Activated T-cell treated with anti-CD3 and anti-CD28 coated beads, Interleukin-2, amount 50 U/mL, for 72 hours (primary cell): ENCODE measurements around the gene SLC44A4. TPM values are rescaled to one million over a fixed set of nuclear protein-coding genes. Genes with fewer than 3 reads are reported as not detected.
"Not testable (repeated sequence)": the region's sequence is repeated elsewhere in the genome, so short reads cannot be mapped to it uniquely, and the experiment has no call there.

Experiments
- ATAC-seq, 2 donors: fragments of 150-1000 bp; cut with Tn5 transposase; replicated peaks in 1 of 2; 2 replicates each; pipeline ENCODE4 v1.10.0; 2021; ENCODE audit warnings: moderate library complexity in 2 of 2, mild to moderate bottlenecking in 1 of 2
- DNase-seq, 2 donors: peaks; one replicate each; pipeline ENCODE4 v3.0.0; 2021 to 2022; ENCODE audit warnings: mixed read lengths in 1 of 2
- H3K27ac Mint-ChIP-seq: one replicate; pipeline ENCODE4 v1.8.0; 2022; ENCODE audit warnings: mild to moderate bottlenecking, moderate library complexity, mixed read lengths
- H3K27me3 Mint-ChIP-seq: one replicate; pipeline ENCODE4 v1.8.0; 2022; ENCODE audit warnings: low read depth, mixed read lengths
- H3K36me3 Mint-ChIP-seq, 2 donors: one replicate each; pipeline ENCODE4 v1.8.0; 2022; ENCODE audit warnings: mixed read lengths in 2 of 2, mild to moderate bottlenecking in 1 of 2; ENCODE audit not compliant: insufficient read depth in 2 of 2
- H3K4me1 Mint-ChIP-seq: one replicate; pipeline ENCODE4 v1.8.0; 2022; ENCODE audit warnings: low read depth, mixed read lengths
- H3K4me3 Mint-ChIP-seq, 2 donors: one replicate each; pipeline ENCODE4 v1.8.0; 2022; ENCODE audit warnings: mild to moderate bottlenecking in 2 of 2, mixed read lengths in 2 of 2, moderate library complexity in 2 of 2
- H3K9me3 Mint-ChIP-seq, 2 donors: one replicate each; pipeline ENCODE4 v1.8.0; 2022; ENCODE audit warnings: mixed read lengths in 2 of 2
- total RNA-seq, 2 donors: library from RNA; stranded (reverse); gene quantifications; one replicate each; pipeline ENCODE4 v1.2.3, GENCODE V29; 2022

The SLC44A4 gene
- total RNA-seq, 2 donors from 2014 or later: 0.22 to 0.23 TPM

GRCh38 chr6:31836474-31837368, 42.1 kb downstream of the SLC44A4 start:
- H3K4me1 Mint-ChIP-seq: peaks cover 54% of the 10 kb centered on the region
- no peaks in the 10 kb centered on the region for H3K27me3 Mint-ChIP-seq
- DNase-seq: no peak
- peak overlapping the region; percentile 97 for H3K27ac Mint-ChIP-seq
- no peak for ATAC-seq
- no peaks in the 10 kb centered on the region for H3K9me3 Mint-ChIP-seq
- peak overlapping the region; percentile 86 to 97 for H3K4me3 Mint-ChIP-seq
- H3K36me3 Mint-ChIP-seq: peaks cover 23 to 46% of the 10 kb centered on the region in 2 donors

- Mint-ChIP-seq H3K4me1 (peaks cover 56% of the 10 kb centered on the region), H3K4me3 (peak overlapping the region; percentile 86 to 97), H3K36me3 (peaks cover 23 to 44% of the 10 kb centered on the region in 2 donors), H3K27ac (peak overlapping the region; percentile 97), H3K9me3 (no peaks in the 10 kb centered on the region), H3K27me3 (no peaks in the 10 kb centered on the region)
- ATAC-seq (no peak), DNase-seq (no peak)
These were observed 42.7 kb downstream of the SLC44A4 start for GRCh38 chr6:31836047-31836473.

GRCh38 chr6:31834367-31835250, 44.2 kb downstream of the SLC44A4 start:
- H3K4me1 Mint-ChIP-seq: peaks cover 68% of the 10 kb centered on the region
- H3K9me3 Mint-ChIP-seq: no peaks in the 10 kb centered on the region
- peak overlapping the region; percentile 86 to 97 for H3K4me3 Mint-ChIP-seq
- DNase-seq (peak; percentile 80 to 83), ATAC-seq (peak; percentile 65)
- no peaks in the 10 kb centered on the region for H3K27me3 Mint-ChIP-seq
- peaks cover 25 to 36% of the 10 kb centered on the region in 2 donors for H3K36me3 Mint-ChIP-seq
- peak overlapping the region; percentile 97 for H3K27ac Mint-ChIP-seq

GRCh38 chr6:31831350-31832215, 47.2 kb downstream of the SLC44A4 start:
- Mint-ChIP-seq H3K27me3 (no peaks in the 10 kb centered on the region), H3K9me3 (no peaks in the 10 kb centered on the region), H3K4me3 (peak overlapping the region; percentile 96), H3K27ac (peak overlapping the region; percentile 97), H3K36me3 (peaks cover 16 to 21% of the 10 kb centered on the region in 2 donors), H3K4me1 (peaks cover 46% of the 10 kb centered on the region)
- DNase-seq (no peak), ATAC-seq (no peak)

GRCh38 chr6:31830886-31831335, 47.9 kb downstream of the SLC44A4 start:
- peaks cover 11 to 14% of the 10 kb centered on the region in 2 donors for H3K36me3 Mint-ChIP-seq
- H3K4me3 Mint-ChIP-seq: peak overlapping the region; percentile 96
- no peak for ATAC-seq
- peak overlapping the region; percentile 97 for H3K27ac Mint-ChIP-seq
- no peaks in the 10 kb centered on the region for H3K27me3 Mint-ChIP-seq
- peaks cover 43% of the 10 kb centered on the region for H3K4me1 Mint-ChIP-seq
- DNase-seq: no peak
- H3K9me3 Mint-ChIP-seq: no peaks in the 10 kb centered on the region

- H3K27me3 Mint-ChIP-seq: no peaks in the 10 kb centered on the region
- no peaks in the 10 kb centered on the region for H3K9me3 Mint-ChIP-seq
- DNase-seq (no peak), ATAC-seq (no peak)
- H3K36me3 Mint-ChIP-seq: peaks cover 4 to 6% of the 10 kb centered on the region in 2 donors
- H3K4me1 Mint-ChIP-seq: peaks cover 53% of the 10 kb centered on the region
- peak overlapping the region; percentile 97 for H3K27ac Mint-ChIP-seq
- H3K4me3 Mint-ChIP-seq: peak overlapping the region; percentile 96
These were observed 49.0 kb downstream of the SLC44A4 start for GRCh38 chr6:31829633-31830283.

- DNase-seq (peak; percentile 91 to 95), ATAC-seq (peak; percentile 75 to 77)
- Mint-ChIP-seq H3K9me3 (no peaks in the 10 kb centered on the region), H3K27ac (peak within 1 kb of the TSS; percentile 89), H3K36me3 (peaks cover 2 to 4% of the 10 kb centered on the region in 2 donors), H3K27me3 (no peaks in the 10 kb centered on the region), H3K4me1 (peaks cover 53% of the 10 kb centered on the region), H3K4me3 (peak within 1 kb of the TSS; percentile 90 to 94)
These were observed 51.3 kb downstream of the SLC44A4 start, which contains the start of gene HSPA1B for GRCh38 chr6:31827286-31828079. TSS of gene HSPA1B (plus strand) at chr6:31827738. CDS start at chr6:31827951, 213 bp downstream.

- H3K9me3 Mint-ChIP-seq: no peaks in the 10 kb centered on the region
These were observed 52.0 kb downstream of the SLC44A4 start for GRCh38 chr6:31826793-31827285.

GRCh38 chr6:31825553-31825952, 53.2 kb downstream of the SLC44A4 start:
- DNase-seq (no peak), ATAC-seq (no peak)
- Mint-ChIP-seq H3K9me3 (no peaks in the 10 kb centered on the region), H3K27ac (peak overlapping the region; percentile 89), H3K4me3 (peak overlapping the region; percentile 90 to 94), H3K4me1 (peaks cover 60% of the 10 kb centered on the region), H3K36me3 (peaks cover 2 to 4% of the 10 kb centered on the region in 2 donors), H3K27me3 (no peaks in the 10 kb centered on the region)

More at GRCh38 chr6:31826793-31827285, 52.0 kb downstream of the SLC44A4 start:
- peak; percentile 12 to 16 for ATAC-seq
- H3K27me3 Mint-ChIP-seq: no peaks in the 10 kb centered on the region
- H3K27ac Mint-ChIP-seq: peak overlapping the region; percentile 89
- H3K4me1 Mint-ChIP-seq: peaks cover 59% of the 10 kb centered on the region
- DNase-seq: peak; percentile 62
- H3K4me3 Mint-ChIP-seq: peak overlapping the region; percentile 90 to 94
- peaks cover 2 to 4% of the 10 kb centered on the region in 2 donors for H3K36me3 Mint-ChIP-seq

- H3K27ac Mint-ChIP-seq, H3K27me3 Mint-ChIP-seq, DNase-seq, H3K9me3 Mint-ChIP-seq, H3K36me3 Mint-ChIP-seq, ATAC-seq: not testable (repeated sequence)
- peaks cover 63% of the 10 kb centered on the region for H3K4me1 Mint-ChIP-seq
- peak overlapping the region in 1 of 2 donors; percentile 52 for H3K4me3 Mint-ChIP-seq
These were observed 55.1 kb downstream of the SLC44A4 start for GRCh38 chr6:31823592-31824196.
